H1 (cell line): ENCODE results near the gene MYOCOS. TPM values are rescaled to one million over a fixed set of nuclear protein-coding genes. Genes with fewer than 3 reads are reported as not detected.

Source experiments
- CTCF ChIA-PET: fragments of 300-600 bp; sonication (Branson Sonifier 250); formaldehyde crosslinking; loops from one replicate; lab custom pipeline; 2021; ENCODE audit not compliant: partially characterized antibody; lab: Charles Lee
- POLR2A ChIA-PET: fragments of 300-600 bp; sonication (Branson Sonifier 250); formaldehyde crosslinking; loops from one replicate; lab custom pipeline; 2021; ENCODE audit warnings: inconsistent platforms; ENCODE audit not compliant: partially characterized antibody; lab: Charles Lee
- DNase-seq, 2 experiments: peaks; one replicate each; pipeline versions ENCODE4 v3.0.0 to v3.0.0-alpha.2; 2010 to 2022; ENCODE audit warnings: low spot score in 2 of 2, low read depth in 1 of 2, mixed read lengths in 1 of 2
- FAIRE-seq: peaks from 2 replicates; lab custom pipeline; 2011; peaks lifted over from hg19 to GRCh38; lab: Jason Lieb, UNC
- H2AFZ ChIP-seq: 2 replicates; pipeline ENCODE4 v1.8.1; 2012; ENCODE audit warnings: low read length, inconsistent platforms
- H2AK5ac ChIP-seq: 2 replicates; pipeline ENCODE4 v1.6.1; 2013; ENCODE audit warnings: low read depth, low read length
- H2BK120ac ChIP-seq: replicated peaks from 2 replicates; pipeline ENCODE3; 2013; ENCODE audit warnings: low read depth, low read length, inconsistent platforms
- H2BK12ac ChIP-seq: 2 replicates; pipeline ENCODE4 v1.6.1; 2013; ENCODE audit warnings: low read depth, low read length
- H2BK15ac ChIP-seq: 2 replicates; pipeline ENCODE4 v1.6.1; 2013; ENCODE audit warnings: low read length
- H2BK20ac ChIP-seq: 2 replicates; pipeline ENCODE4 v1.6.1; 2013; ENCODE audit warnings: low read length
- H2BK5ac ChIP-seq: 2 replicates; pipeline ENCODE4 v1.6.1; 2013; ENCODE audit warnings: low read depth, low read length
- H3K14ac ChIP-seq: 2 replicates; pipeline ENCODE4 v1.6.1; 2013; ENCODE audit warnings: inconsistent platforms; ENCODE audit not compliant: insufficient read length
- H3K18ac ChIP-seq: 2 replicates; pipeline ENCODE4 v1.6.1; 2013; ENCODE audit warnings: low read length; ENCODE audit errors: extremely low read depth
- H3K23ac ChIP-seq: 2 replicates; pipeline ENCODE4 v1.6.1; 2013; ENCODE audit warnings: inconsistent platforms; ENCODE audit not compliant: insufficient read length
- H3K23me2 ChIP-seq: 2 replicates; pipeline ENCODE4 v1.6.1; 2013; ENCODE audit warnings: low read depth, low read length
- H3K27ac ChIP-seq: 2 replicates; pipeline ENCODE4 v1.6.1; 2011; ENCODE audit warnings: low read depth, low read length, inconsistent platforms
- H3K27me3 ChIP-seq, 4 experiments: replicated peaks in 1 of 4; 1 replicate in 1 of 4; 2 replicates in 3 of 4; pipeline versions ENCODE4 v1.6.1 to v1.8.1; 2011 to 2013; ENCODE audit warnings: low read length in 3 of 4, mild to moderate bottlenecking in 3 of 4, inconsistent platforms in 2 of 4, mixed read lengths in 2 of 4, moderate library complexity in 1 of 4; ENCODE audit not compliant: control insufficient read depth in 3 of 4, insufficient read depth in 3 of 4; ENCODE audit errors: extremely low read depth in 1 of 4
- H3K36me3 ChIP-seq, 4 experiments: 2 replicates each; pipeline versions ENCODE4 v1.6.1 to v1.8.1; 2011 to 2013; ENCODE audit warnings: mild to moderate bottlenecking in 4 of 4, low read length in 3 of 4, moderate library complexity in 2 of 4, control low read depth in 1 of 4, inconsistent platforms in 1 of 4; ENCODE audit not compliant: insufficient read depth in 4 of 4, control insufficient read depth in 2 of 4
- H3K4ac ChIP-seq: replicated peaks from 2 replicates; pipeline ENCODE3; 2013; ENCODE audit warnings: low read length, low read depth, mixed read lengths, inconsistent platforms; ENCODE audit not compliant: insufficient read length
- H3K4me1 ChIP-seq, 4 experiments: replicated peaks in 1 of 4; 1 replicate in 1 of 4; 2 replicates in 3 of 4; pipeline versions ENCODE4 v1.6.1 to v1.8.1; 2011 to 2013; ENCODE audit warnings: low read length in 3 of 4, inconsistent platforms in 2 of 4, mixed read lengths in 1 of 4; ENCODE audit not compliant: insufficient read depth in 4 of 4, control insufficient read depth in 3 of 4
- H3K4me2 ChIP-seq, 2 experiments: 2 replicates each; pipeline versions ENCODE4 v1.6.1 to v1.8.1; 2011 to 2013; ENCODE audit warnings: low read depth in 2 of 2, low read length in 2 of 2, control low read depth in 1 of 2, inconsistent platforms in 1 of 2, mild to moderate bottlenecking in 1 of 2; ENCODE audit not compliant: insufficient read depth in 1 of 2
- H3K4me3 ChIP-seq, 4 experiments: fragments of 200-600, 300-600 bp in 1 of 4; sonication (generic), shearing (Covaris generic), sonication (Bioruptor Twin) in 1 of 4; 2 replicates each; pipeline versions ENCODE4 v1.5.1 to v1.8.1; 2011 to 2016; ENCODE audit warnings: low read length in 4 of 4, low read depth in 3 of 4, control low read depth in 2 of 4, inconsistent platforms in 2 of 4, mild to moderate bottlenecking in 2 of 4, mixed read lengths in 1 of 4, moderate library complexity in 1 of 4; ENCODE audit not compliant: insufficient read depth in 2 of 4; ENCODE audit errors: extremely low read depth in 1 of 4
- H3K56ac ChIP-seq: replicated peaks from 2 replicates; pipeline ENCODE3; 2013; ENCODE audit warnings: low read depth, mild to moderate bottlenecking, mixed read lengths, low read length, inconsistent platforms; ENCODE audit not compliant: insufficient read length
- H3K79me1 ChIP-seq: 2 replicates; pipeline ENCODE4 v1.6.1; 2013; ENCODE audit warnings: low read depth, low read length, control low read depth
- H3K79me2 ChIP-seq, 2 experiments: 2 replicates each; pipeline versions ENCODE4 v1.6.1 to v1.8.1; 2012 to 2013; ENCODE audit warnings: low read length in 2 of 2, mild to moderate bottlenecking in 2 of 2, inconsistent platforms in 1 of 2; ENCODE audit not compliant: insufficient read depth in 2 of 2, control insufficient read depth in 1 of 2
- H3K9ac ChIP-seq, 4 experiments: replicated peaks in 1 of 4; 1 replicate in 1 of 4; 2 replicates in 3 of 4; pipeline versions ENCODE4 v1.6.1 to v1.8.1; 2011 to 2013; ENCODE audit warnings: low read depth in 3 of 4, low read length in 3 of 4, control low read depth in 2 of 4, mild to moderate bottlenecking in 2 of 4, moderate library complexity in 2 of 4, inconsistent platforms in 1 of 4; ENCODE audit errors: extremely low read depth in 1 of 4
- H3K9me3 ChIP-seq, 2 experiments: 2 replicates each; pipeline versions ENCODE4 v1.6.1 to v1.8.1; 2012 to 2013; ENCODE audit warnings: mild to moderate bottlenecking in 2 of 2, moderate library complexity in 2 of 2, control low read depth in 1 of 2, inconsistent platforms in 1 of 2, low read depth in 1 of 2, low read length in 1 of 2, mixed read lengths in 1 of 2; ENCODE audit not compliant: insufficient read depth in 2 of 2
- H4K20me1 ChIP-seq, 2 experiments: replicated peaks in 1 of 2; 2 replicates each; pipeline versions ENCODE3 to v1.8.1; 2011 to 2013; ENCODE audit warnings: inconsistent platforms in 2 of 2, low read length in 2 of 2, mild to moderate bottlenecking in 1 of 2; ENCODE audit not compliant: insufficient read depth in 2 of 2, control insufficient read depth in 1 of 2
- H4K5ac ChIP-seq: 2 replicates; pipeline ENCODE4 v1.6.1; 2013; ENCODE audit warnings: low read length, low read depth, mixed read lengths, inconsistent platforms; ENCODE audit not compliant: insufficient read length
- H4K8ac ChIP-seq: 2 replicates; pipeline ENCODE4 v1.8.0; 2013; ENCODE audit warnings: mild to moderate bottlenecking, moderate library complexity, low read length, inconsistent platforms; ENCODE audit not compliant: insufficient read depth; ENCODE audit errors: extremely low read depth
- H4K91ac ChIP-seq: replicated peaks from 2 replicates; pipeline ENCODE3; 2013; ENCODE audit warnings: low read length, mixed read lengths, inconsistent platforms; ENCODE audit not compliant: insufficient read length
- CBX8 ChIP-seq: fragments of 300-800, 300-1000 bp; sonication (generic); IDR thresholded peaks from 2 replicates; pipeline ENCODE4 v1.7.1; 2016; ENCODE audit warnings: low read depth, low read length, borderline replicate concordance
- KDM5A ChIP-seq: fragments of 200-600 bp; IDR thresholded peaks from 2 replicates; pipeline ENCODE4 v1.7.1; 2012; ENCODE audit warnings: mild to moderate bottlenecking, low read length, inconsistent platforms, mixed read lengths
- MAFK ChIP-seq: IDR thresholded peaks from 2 replicates; pipeline ENCODE4 v1.6.1; 2012; ENCODE audit warnings: low read depth, mild to moderate bottlenecking, improper control_type of control experiment, low read length
- NRF1 ChIP-seq: IDR thresholded peaks from 2 replicates; pipeline ENCODE4 v1.6.1; 2011; ENCODE audit warnings: mild to moderate bottlenecking, low read depth, low read length, improper control_type of control experiment
- SIN3A ChIP-seq, 2 experiments: IDR thresholded peaks in 1 of 2; conservative IDR thresholded peaks in 1 of 2; 2 replicates each; pipeline ENCODE4 v1.6.1; 2011 to 2012; ENCODE audit warnings: low read length in 2 of 2, improper control_type of control experiment in 1 of 2, low read depth in 1 of 2, mild to moderate bottlenecking in 1 of 2
- TAF1 ChIP-seq: IDR thresholded peaks from 2 replicates; pipeline ENCODE4 v1.6.1; 2011; ENCODE audit warnings: mild to moderate bottlenecking, low read depth, low read length
- WGBS, 2 experiments: shearing (Covaris generic) in 1 of 2; methylation state at CpG; one replicate each; pipeline versions ENCODE4 v1.1.6 to v1.1.7; 2013 to 2015; ENCODE audit warnings: low lambda C conversion rate in 2 of 2, mixed read lengths in 2 of 2, inconsistent platforms in 1 of 2, low coverage in 1 of 2, missing lambda C conversion rate in 1 of 2; ENCODE audit not compliant: insufficient replicate concordance in 2 of 2, insufficient coverage in 1 of 2, insufficient read length in 1 of 2; ENCODE audit errors: extremely low coverage in 1 of 2, missing lambda C conversion rate in 1 of 2; 5-methylcytosine and 5-hydroxymethylcytosine counted together
- polyA plus RNA-seq, 7 experiments: library from polyadenylated mRNA; depleted of rRNA in 3 of 7; stranded (reverse) in 5 of 7; unstranded in 2 of 7; fragments of >200 nt in 5 of 7; fragments of 200-250 nt in 2 of 7; gene quantifications; 1 replicate in 5 of 7; 2 replicates in 1 of 7; 4 replicates in 1 of 7; pipeline versions ENCODE4 v1.2.1 to v1.2.3, GENCODE V29; 2011 to 2013; ENCODE audit warnings: missing spikeins in 2 of 7, mixed read lengths in 2 of 7
- total RNA-seq: library from RNA; stranded (reverse); fragmentation: NEBNext Ultra II Directional; extraction: Animal tissue kit (Norgen Biotek cat#: 25700); gene quantifications from 2 replicates; pipeline ENCODE4 v1.2.1, GENCODE V29; 2021

Gene MYOCOS
- total and polyA plus RNA-seq, 2 of the 8 experiments (the other 6 are each of a cell fraction or from before 2014, with no cell fraction given): not detected

DNA sequence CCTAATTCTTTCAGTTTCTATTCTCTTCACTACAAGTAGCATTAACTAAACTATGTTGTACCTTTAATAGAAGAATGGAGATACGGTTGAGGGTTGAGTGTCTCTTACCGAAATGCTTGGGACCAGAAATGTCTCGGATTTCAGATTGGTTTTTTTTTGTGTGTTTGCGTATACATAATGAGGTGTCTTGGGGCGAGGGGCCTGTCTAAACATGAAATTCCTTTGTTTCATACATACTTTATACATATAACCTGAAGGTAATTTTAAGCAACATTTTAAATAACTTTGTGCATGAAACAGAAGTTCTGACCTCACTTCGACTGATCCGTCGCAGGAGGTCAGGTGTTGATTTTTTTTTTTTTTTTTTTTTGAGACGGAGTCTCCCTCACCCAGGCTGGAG, 36.3 kb upstream of the MYOCOS start:
- Histone ChIP-seq H3K9me3 (no peaks in the 10 kb centered on the region), H3K23me2 (no peaks in the 10 kb centered on the region), H3K4me2 (no peak overlapping the region), H3K27me3 (no peaks in the 10 kb centered on the region), H3K4ac (no peak overlapping the region), H3K18ac (no peak overlapping the region), H2AK5ac (no peak overlapping the region), H2AFZ (no peak overlapping the region), H4K5ac (no peak overlapping the region), H3K79me1 (no peaks in the 10 kb centered on the region), H2BK20ac (no peak overlapping the region), H2BK5ac (no peak overlapping the region), H3K4me1 (no peaks in the 10 kb centered on the region), H3K9ac (no peak overlapping the region), H3K36me3 (peaks cover 38 to 92% (median 68%) of the 10 kb centered on the region in 4 experiments), H3K23ac (no peak overlapping the region), H2BK12ac (no peak overlapping the region), H3K56ac (no peak overlapping the region), H2BK120ac (no peak overlapping the region), H3K4me3 (no peak overlapping the region), H4K91ac (no peak overlapping the region), H4K20me1 (peaks cover 2% of the 10 kb centered on the region in 2 experiments), H4K8ac (no peak overlapping the region), H3K27ac (no peak overlapping the region), H3K79me2 (no peaks in the 10 kb centered on the region), H2BK15ac (no peak overlapping the region), H3K14ac (no peak overlapping the region)
- 91% methylated on average over 8 of the region's 9 CpGs; no CpG with 5 or more reads in 1 of the 2 experiments for WGBS, 2 experiments
- DNase-seq (no peak), FAIRE-seq (no peak)
- ChIA-PET CTCF (interaction anchor here (0.8 to 1.2 kb wide), 3 partner anchors 9 to 132 kb away, joined by 3 to 4 read pairs (median 4); no protein-coding TSS in a partner anchor), POLR2A (no interaction called here)
- no peak for TF ChIP-seq KDM5A
- no peak for TF ChIP-seq NRF1
- TF ChIP-seq MAFK: no peak
- no peak for TF ChIP-seq TAF1
- TF ChIP-seq SIN3A (conservative IDR thresholded peaks at IDR 0.05 in 1 of 2, IDR thresholded peaks at IDR 0.05 in 1 of 2; ENCODE audit: low read depth in 1 of 2, low read length in 2 of 2): no peak
- TF ChIP-seq CBX8: no peak
